GM13976 (cell line): ENCODE results near the gene LHFPL3.

Experiments used
- DNase-seq: peaks from one replicate; pipeline ENCODE4 v3.0.0; 2012; ENCODE audit warnings: low spot score
- in situ Hi-C: fragments of 300-500 bp; cut with MboI; formaldehyde crosslinking; loops from one replicate; pipeline ENCODE4 v1.12.0; 2022; ENCODE audit warnings: low sequenced_read_pairs, mixed read lengths, inconsistent platforms; ENCODE audit not compliant: unreplicated experiment
- TF ChIP-seq, protein P1 (sequence below): IDR thresholded peaks from 2 replicates; pipeline ENCODE4 v1.5.1; 2012; ENCODE audit warnings: borderline replicate concordance, mild to moderate bottlenecking; ENCODE audit not compliant: insufficient read depth; ENCODE audit errors: extremely low read depth, missing control alignments, control extremely low read depth

Gene LHFPL3

DNA sequence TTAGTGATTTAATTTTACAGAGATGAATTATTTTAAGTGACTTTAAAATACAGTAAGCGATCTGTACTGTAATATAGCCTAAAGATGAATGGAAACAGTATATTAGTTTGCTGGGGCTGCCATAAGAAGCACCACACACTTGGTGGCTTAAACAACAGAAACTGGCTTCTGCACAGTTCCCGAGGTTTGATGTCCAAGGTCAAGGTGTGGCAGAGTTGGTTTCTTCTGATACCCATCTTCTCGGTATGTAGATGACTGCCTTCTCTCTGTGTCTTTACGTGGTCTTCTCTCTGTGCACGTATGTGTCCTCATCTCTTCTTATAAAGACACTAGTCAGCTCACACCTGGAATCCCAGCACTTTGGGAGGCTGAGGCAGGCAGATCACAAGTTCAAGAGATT lies 621.6 kb downstream of the LHFPL3 start:
- no peak for DNase-seq
- TF ChIP-seq, protein P1, sequence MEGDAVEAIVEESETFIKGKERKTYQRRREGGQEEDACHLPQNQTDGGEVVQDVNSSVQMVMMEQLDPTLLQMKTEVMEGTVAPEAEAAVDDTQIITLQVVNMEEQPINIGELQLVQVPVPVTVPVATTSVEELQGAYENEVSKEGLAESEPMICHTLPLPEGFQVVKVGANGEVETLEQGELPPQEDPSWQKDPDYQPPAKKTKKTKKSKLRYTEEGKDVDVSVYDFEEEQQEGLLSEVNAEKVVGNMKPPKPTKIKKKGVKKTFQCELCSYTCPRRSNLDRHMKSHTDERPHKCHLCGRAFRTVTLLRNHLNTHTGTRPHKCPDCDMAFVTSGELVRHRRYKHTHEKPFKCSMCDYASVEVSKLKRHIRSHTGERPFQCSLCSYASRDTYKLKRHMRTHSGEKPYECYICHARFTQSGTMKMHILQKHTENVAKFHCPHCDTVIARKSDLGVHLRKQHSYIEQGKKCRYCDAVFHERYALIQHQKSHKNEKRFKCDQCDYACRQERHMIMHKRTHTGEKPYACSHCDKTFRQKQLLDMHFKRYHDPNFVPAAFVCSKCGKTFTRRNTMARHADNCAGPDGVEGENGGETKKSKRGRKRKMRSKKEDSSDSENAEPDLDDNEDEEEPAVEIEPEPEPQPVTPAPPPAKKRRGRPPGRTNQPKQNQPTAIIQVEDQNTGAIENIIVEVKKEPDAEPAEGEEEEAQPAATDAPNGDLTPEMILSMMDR: no peak
- in situ Hi-C loops: no loop called here

DNA sequence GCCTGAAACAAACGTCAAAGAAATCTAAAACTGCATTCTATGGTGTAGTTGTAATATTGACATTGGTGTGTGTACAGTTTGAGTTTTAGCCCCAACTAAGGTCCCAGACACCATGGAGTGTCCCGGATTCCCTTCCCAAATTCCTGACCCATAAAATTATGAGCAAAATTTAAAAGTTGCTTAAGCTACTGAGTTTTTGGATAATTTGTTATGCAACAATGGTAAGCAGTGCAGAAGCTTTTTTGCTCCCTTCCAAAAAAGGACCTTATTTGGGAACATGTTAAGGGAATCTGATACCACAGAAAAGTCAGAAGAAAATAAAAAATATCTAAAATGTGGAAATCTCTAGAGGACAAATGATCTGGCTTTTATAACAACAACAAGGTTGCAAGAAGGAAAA lies 622.4 kb downstream of the LHFPL3 start:
- DNase-seq: no peak
- TF ChIP-seq, protein P1: no peak
- in situ Hi-C loops: no loop called here

DNA sequence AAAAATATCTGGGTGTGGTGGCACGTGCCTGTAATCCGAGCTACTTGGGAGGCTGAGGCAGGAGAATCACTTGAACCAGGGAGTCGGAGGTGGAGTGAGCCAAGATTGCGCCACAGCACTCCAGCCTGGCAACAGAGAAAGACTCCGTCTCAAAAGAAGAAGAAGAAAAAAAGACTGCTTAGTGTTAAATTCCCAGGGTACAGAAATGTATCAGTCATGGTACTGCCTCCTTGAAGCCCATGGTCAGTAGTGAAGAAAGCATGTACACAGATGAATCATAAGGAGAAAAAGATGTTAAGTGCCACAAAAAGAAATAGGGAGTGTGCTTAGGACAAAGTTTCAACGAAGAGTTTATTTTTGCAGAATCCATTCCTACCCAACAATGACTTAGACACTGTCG lies 623.1 kb downstream of the LHFPL3 start:
- in situ Hi-C loops: no loop called here
- no peak for DNase-seq
- TF ChIP-seq, protein P1: no peak

DNA sequence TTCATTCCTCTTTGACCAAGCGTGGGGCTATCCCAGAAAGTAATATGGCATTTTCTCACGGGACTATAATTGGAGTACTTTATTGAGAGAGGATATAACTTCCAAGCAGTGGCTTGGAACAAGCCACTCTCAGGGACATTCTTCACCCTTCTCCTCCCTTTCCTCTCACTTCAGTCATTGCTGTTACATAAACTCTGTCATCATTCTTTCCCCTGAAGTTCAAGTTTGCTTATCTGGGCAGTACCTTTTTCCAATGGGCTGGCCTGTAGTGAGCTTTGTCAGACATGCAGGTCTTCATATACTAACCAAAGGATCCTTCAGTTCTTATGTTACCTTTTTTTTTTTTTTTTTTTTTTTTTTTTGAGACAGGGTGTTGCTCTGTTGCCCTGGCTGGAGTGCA lies 626.9 kb downstream of the LHFPL3 start:
- in situ Hi-C loops: no loop called here
- TF ChIP-seq, protein P1: no peak
- no peak for DNase-seq
